HEK293 (cell line): ENCODE results near the gene FMNL1.
A peak's percentile ranks its signal among the peaks of the same experiment; 100 is the strongest.

Experiments used
- CTCF ChIA-PET: fragments of 350-600 bp; formaldehyde crosslinking; extraction: SDS; loops from one replicate; lab custom pipeline; 2021; ENCODE audit warnings: antibody characterized with exemption; lab: Yijun Ruan, JAX
- POLR2A ChIA-PET: fragments of 300-600 bp; formaldehyde crosslinking; extraction: SDS; loops from one replicate; lab custom pipeline; 2020; ENCODE audit warnings: antibody characterized with exemption, inconsistent platforms; lab: Yijun Ruan, JAX
- H3K27ac ChIP-seq: fragments of 200-500 bp; sonication (Bioruptor generic); 2 replicates; pipeline ENCODE4 v1.5.1; 2014; ENCODE audit warnings: low read depth, low read length, control low read depth, inconsistent platforms; ENCODE audit errors: extremely low read depth
- H3K36me3 ChIP-seq, 2 experiments: fragments of 200-500 bp in 1 of 2; sonication (Bioruptor generic) in 1 of 2; 1 replicate in 1 of 2; 2 replicates in 1 of 2; pipeline ENCODE4 v1.5.1; 2014 to 2017; ENCODE audit warnings: inconsistent platforms in 2 of 2, low read length in 2 of 2; ENCODE audit not compliant: control insufficient read depth in 2 of 2, insufficient read depth in 1 of 2
- H3K4me1 ChIP-seq: fragments of 200-500 bp; sonication (Bioruptor generic); 2 replicates; pipeline ENCODE4 v1.5.1; 2014; ENCODE audit warnings: mild to moderate bottlenecking, low read length, inconsistent platforms; ENCODE audit not compliant: control insufficient read depth, insufficient read depth
- H3K4me3 ChIP-seq: 2 replicates; pipeline ENCODE4 v1.5.1; 2011; ENCODE audit warnings: low read depth, mild to moderate bottlenecking, control low read depth, low read length, moderate library complexity
- H3K9me3 ChIP-seq: fragments of 200-500 bp; sonication (Bioruptor generic); 2 replicates; pipeline ENCODE4 v1.5.1; 2014; ENCODE audit warnings: low read depth, low read length, inconsistent platforms; ENCODE audit not compliant: control insufficient read depth, insufficient read depth
- MEIS1 ChIP-seq: sonication (generic); formaldehyde crosslinking; IDR thresholded peaks from 2 replicates; pipeline ENCODE4 v1.8.1; 2022; ENCODE audit warnings: missing genetic modification reagents, mild to moderate bottlenecking, borderline replicate concordance
- PATZ1 ChIP-seq: fragments of 450-650 bp; formaldehyde crosslinking; IDR thresholded peaks from 2 replicates; pipeline ENCODE4 v1.5.1; 2016; ENCODE audit warnings: missing biosample characterization, missing genetic modification characterization
- PRDM10 ChIP-seq: fragments of 450-650 bp; formaldehyde crosslinking; IDR thresholded peaks from 2 replicates; pipeline ENCODE4 v1.5.1; 2016; ENCODE audit warnings: missing biosample characterization, missing genetic modification characterization
- ZBTB21 ChIP-seq: fragments of 450-650 bp; formaldehyde crosslinking; IDR thresholded peaks from 2 replicates; pipeline ENCODE4 v1.5.1; 2017; ENCODE audit warnings: missing biosample characterization, missing genetic modification characterization
- ZBTB26 ChIP-seq: fragments of 450-650 bp; formaldehyde crosslinking; optimal IDR thresholded peaks from 2 replicates; pipeline ENCODE3; 2016; ENCODE audit warnings: missing biosample characterization, mild to moderate bottlenecking, missing genetic modification characterization
- ZNF121 ChIP-seq: fragments of 450-650 bp; formaldehyde crosslinking; IDR thresholded peaks from 2 replicates; pipeline ENCODE4 v1.5.1; 2016; ENCODE audit warnings: missing biosample characterization, missing genetic modification characterization
- ZNF394 ChIP-seq: fragments of 450-650 bp; formaldehyde crosslinking; IDR thresholded peaks from 2 replicates; pipeline ENCODE4 v1.5.1; 2016; ENCODE audit warnings: missing biosample characterization, missing genetic modification characterization, mild to moderate bottlenecking, moderate library complexity, borderline replicate concordance
- ZNF433 ChIP-seq: fragments of 450-650 bp; formaldehyde crosslinking; IDR thresholded peaks from 2 replicates; pipeline ENCODE4 v1.5.1; 2016; ENCODE audit warnings: missing biosample characterization, missing genetic modification characterization, low read depth
- ZNF473 ChIP-seq: fragments of 450-650 bp; formaldehyde crosslinking; IDR thresholded peaks from 2 replicates; pipeline ENCODE4 v1.5.1; 2017; ENCODE audit warnings: missing biosample characterization, missing genetic modification characterization
- ZNF501 ChIP-seq: fragments of 450-650 bp; formaldehyde crosslinking; IDR thresholded peaks from 2 replicates; pipeline ENCODE4 v1.5.1; 2016; ENCODE audit warnings: missing biosample characterization, missing genetic modification characterization
- ZNF544 ChIP-seq: fragments of 450-650 bp; formaldehyde crosslinking; IDR thresholded peaks from 2 replicates; pipeline ENCODE4 v1.5.0; 2017; ENCODE audit warnings: missing biosample characterization, missing genetic modification characterization
- ZNF600 ChIP-seq: fragments of 450-650 bp; formaldehyde crosslinking; IDR thresholded peaks from 2 replicates; pipeline ENCODE4 v1.5.1; 2016; ENCODE audit warnings: missing biosample characterization, missing genetic modification characterization
- ZNF654 ChIP-seq: fragments of 450-650 bp; formaldehyde crosslinking; IDR thresholded peaks from 2 replicates; pipeline ENCODE4 v1.5.1; 2016; ENCODE audit warnings: low read depth, missing biosample characterization, missing genetic modification characterization
- ZNF660 ChIP-seq: fragments of 450-650 bp; IDR thresholded peaks from 2 replicates; pipeline ENCODE4 v1.5.1; 2018; ENCODE audit warnings: missing biosample characterization, mild to moderate bottlenecking, missing genetic modification characterization
- ZNF692 ChIP-seq: fragments of 450-650 bp; formaldehyde crosslinking; IDR thresholded peaks from 2 replicates; pipeline ENCODE4 v1.5.1; 2016; ENCODE audit warnings: missing biosample characterization, missing genetic modification characterization
- ZNF701 ChIP-seq: fragments of 450-650 bp; formaldehyde crosslinking; IDR thresholded peaks from 2 replicates; pipeline ENCODE4 v1.5.1; 2016; ENCODE audit warnings: missing biosample characterization, missing genetic modification characterization
- ZSCAN30 ChIP-seq: fragments of 450-650 bp; IDR thresholded peaks from 2 replicates; pipeline ENCODE4 v1.5.1; 2018; ENCODE audit warnings: missing biosample characterization, mild to moderate bottlenecking, missing genetic modification characterization, moderate library complexity

Gene FMNL1

GRCh38 chr17:45276031-45276430, 54.3 kb downstream of the FMNL1 start:
- no peaks in the 10 kb centered on the region for H3K9me3 ChIP-seq
- peaks cover 12 to 28% of the 10 kb centered on the region in 2 experiments; a peak in 2 of 3 replicates for H3K36me3 ChIP-seq
- peaks cover 5% of the 10 kb centered on the region for H3K4me1 ChIP-seq
- ChIA-PET POLR2A (interaction anchor here (0.6 to 0.7 kb wide), 2 partner anchors 17 to 108 kb away, joined by 3 to 6 read pairs; no protein-coding TSS in a partner anchor), CTCF (interaction anchor here (0.5 to 12.0 kb wide), 20 partner anchors 10 to 1683 kb away, joined by 3 to 357 read pairs (median 12); partner anchors contain the start of genes HEXIM2 and MAP3K14)
- no peak overlapping the region for H3K27ac ChIP-seq
- TF ChIP-seq ZNF121 (tag by site-specific recombination) (no peak), PRDM10 (tag by site-specific recombination) (peak; percentile 36; the same call in 1 of the 2 replicates)
- no peak overlapping the region for H3K4me3 ChIP-seq

GRCh38 chr17:45277216-45277849, 55.6 kb downstream of the FMNL1 start:
- Histone ChIP-seq H3K36me3 (peaks cover 7 to 24% of the 10 kb centered on the region in 2 experiments; a peak in 2 of 3 replicates), H3K4me1 (peaks cover 5% of the 10 kb centered on the region), H3K9me3 (no peaks in the 10 kb centered on the region), H3K27ac (no peak overlapping the region), H3K4me3 (no peak overlapping the region)
- ChIA-PET CTCF (interaction anchor here (0.5 to 12.0 kb wide), 46 partner anchors 8 to 571 kb away, joined by 3 to 357 read pairs (median 6); partner anchors contain the start of genes ACBD4, FMNL1, HEXIM2 and MAP3K14), POLR2A (interaction anchor here (0.7 to 2.7 kb wide), 15 partner anchors 9 to 148 kb away, joined by 3 to 17 read pairs (median 4); partner anchors contain the start of genes HEXIM1, HEXIM2 and MAP3K14)
- TF ChIP-seq ZNF394 (tag by site-specific recombination) (no peak), ZNF501 (peak; percentile 44), PRDM10 (tag by site-specific recombination) (peak; percentile 90), ZBTB21 (tag by site-specific recombination) (peak; percentile 16; the same call in 1 of the 2 replicates), ZNF600 (peak; percentile 9; the same call in 1 of the 2 replicates), PATZ1 (0 out of 2 replicates have a peak, but pooled peaks have one; percentile 45), ZNF433 (tag by site-specific recombination) (no peak), ZNF692 (tag by site-specific recombination) (0 out of 2 replicates have a peak, but pooled peaks have one; percentile 21), ZNF654 (tag by site-specific recombination) (peak; percentile 73), ZSCAN30 (tag by site-specific recombination) (peak; percentile 59; the same call in 1 of the 2 replicates), ZNF701 (no peak), ZBTB26 (tag by site-specific recombination) (no peak), MEIS1 (CRISPR knock-in tag) (no peak), ZNF660 (tag by site-specific recombination) (peak; percentile 94; the same call in 1 of the 2 replicates), ZNF473 (tag by site-specific recombination) (no peak), ZNF544 (tag by site-specific recombination) (no peak)
